Astrocyte (in vitro differentiated cells and primary cell): ENCODE measurements around the gene PRKCE. TPM values are rescaled to one million over a fixed set of nuclear protein-coding genes. Genes with fewer than 3 reads are reported as not detected.

Experiments
- DNase-seq: peaks from one replicate; pipeline ENCODE4 v3.0.0-alpha.2; 2010; ENCODE audit warnings: low read depth
- FAIRE-seq: peaks from 2 replicates; lab custom pipeline; 2011; peaks lifted over from hg19 to GRCh38; lab: Jason Lieb, UNC
- H2AFZ ChIP-seq: 2 replicates; pipeline ENCODE4 v1.6.0; 2012; ENCODE audit warnings: low read depth, low read length, inconsistent platforms
- H3K27ac ChIP-seq: 2 replicates; pipeline ENCODE4 v1.5.1; 2011; ENCODE audit warnings: low read depth, low read length, inconsistent platforms
- H3K27me3 ChIP-seq: 2 replicates; pipeline ENCODE4 v1.6.0; 2011; ENCODE audit warnings: low read length, inconsistent platforms; ENCODE audit not compliant: insufficient read depth
- H3K36me3 ChIP-seq: 2 replicates; pipeline ENCODE4 v1.5.1; 2011; ENCODE audit warnings: low read length, inconsistent platforms; ENCODE audit not compliant: insufficient read depth
- H3K4me1 ChIP-seq: 2 replicates; pipeline ENCODE4 v1.5.1; 2011; ENCODE audit warnings: low read length, inconsistent platforms; ENCODE audit not compliant: insufficient read depth
- H3K4me2 ChIP-seq: 2 replicates; pipeline ENCODE4 v1.6.0; 2012; ENCODE audit warnings: low read length, inconsistent platforms
- H3K4me3 ChIP-seq: 2 replicates; pipeline ENCODE4 v1.5.1; 2011; ENCODE audit warnings: low read depth, mild to moderate bottlenecking, low read length, inconsistent platforms; ENCODE audit not compliant: insufficient read depth
- H3K79me2 ChIP-seq: 2 replicates; pipeline ENCODE4 v1.6.0; 2012; ENCODE audit warnings: mild to moderate bottlenecking, low read length, inconsistent platforms; ENCODE audit not compliant: insufficient read depth
- H3K9ac ChIP-seq: 2 replicates; pipeline ENCODE4 v1.6.0; 2012; ENCODE audit warnings: mild to moderate bottlenecking, low read length, inconsistent platforms
- H3K9me3 ChIP-seq: 2 replicates; pipeline ENCODE4 v1.5.1; 2012; ENCODE audit warnings: low read depth, mild to moderate bottlenecking, low read length, inconsistent platforms; ENCODE audit not compliant: insufficient read depth
- H4K20me1 ChIP-seq: 2 replicates; pipeline ENCODE4 v1.6.0; 2012; ENCODE audit warnings: low read length, inconsistent platforms; ENCODE audit not compliant: insufficient read depth
- H3K27ac Mint-ChIP-seq: one replicate; pipeline ENCODE4 v1.8.0; 2021; ENCODE audit warnings: mild to moderate bottlenecking, mixed read lengths; ENCODE audit not compliant: unreplicated experiment
- H3K27me3 Mint-ChIP-seq: one replicate; pipeline ENCODE4 v1.8.0; 2021; ENCODE audit warnings: low read depth, mixed read lengths; ENCODE audit not compliant: unreplicated experiment
- H3K36me3 Mint-ChIP-seq: one replicate; pipeline ENCODE4 v1.8.0; 2021; ENCODE audit warnings: low read depth, mixed read lengths; ENCODE audit not compliant: unreplicated experiment
- H3K4me1 Mint-ChIP-seq: one replicate; pipeline ENCODE4 v1.8.0; 2021; ENCODE audit warnings: low read depth, mixed read lengths; ENCODE audit not compliant: unreplicated experiment
- H3K4me3 Mint-ChIP-seq: one replicate; pipeline ENCODE4 v1.8.0; 2021; ENCODE audit warnings: mild to moderate bottlenecking, moderate library complexity, mixed read lengths; ENCODE audit not compliant: unreplicated experiment
- H3K9me3 Mint-ChIP-seq: one replicate; pipeline ENCODE4 v1.8.0; 2021; ENCODE audit warnings: mild to moderate bottlenecking, mixed read lengths; ENCODE audit not compliant: unreplicated experiment
- EZH2 ChIP-seq: IDR thresholded peaks from 2 replicates; pipeline ENCODE4 v1.6.1; 2012; ENCODE audit warnings: mild to moderate bottlenecking, low read length, inconsistent platforms; ENCODE audit not compliant: insufficient read depth
- total RNA-seq: library from RNA; stranded (reverse); gene quantifications from 2 replicates; pipeline ENCODE4 v1.2.1, GENCODE V29; 2021
- TF ChIP-seq, protein P1 (sequence below): IDR thresholded peaks from 2 replicates; pipeline ENCODE4 v1.5.1; 2011; ENCODE audit warnings: low read depth, mild to moderate bottlenecking, inconsistent platforms, low read length, moderate library complexity; ENCODE audit not compliant: insufficient read depth

The PRKCE gene
- total RNA-seq, 1 donor from 2014 or later: 12.8 TPM

DNA sequence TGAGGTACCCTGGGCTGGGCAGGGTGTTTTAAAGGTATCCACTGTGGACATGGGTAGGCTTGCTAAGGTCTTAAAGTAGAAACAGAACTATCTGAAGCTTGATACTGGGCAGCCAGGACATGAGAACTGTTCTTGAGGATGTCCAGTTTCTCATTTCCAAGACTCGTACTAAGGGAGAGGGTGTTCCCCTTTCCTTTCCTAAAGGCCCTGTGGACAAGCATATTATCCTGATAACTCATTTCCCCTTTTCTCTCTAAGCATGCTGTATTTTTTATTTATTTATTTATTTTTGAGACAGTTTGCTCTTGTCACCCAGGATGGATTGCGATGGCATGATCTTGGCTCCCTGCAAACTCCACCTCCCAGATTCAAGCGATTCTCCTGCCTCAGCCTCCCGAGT, 273.6 kb downstream of the PRKCE start:
- Histone ChIP-seq H3K79me2 (no peaks in the 10 kb centered on the region), H3K36me3 (no peaks in the 10 kb centered on the region), H3K27ac (no peak overlapping the region), H3K4me1 (peaks cover 2% of the 10 kb centered on the region), H3K4me3 (no peak overlapping the region), H4K20me1 (peaks cover 10% of the 10 kb centered on the region), H2AFZ (no peak overlapping the region), H3K4me2 (no peak overlapping the region), H3K9ac (no peak overlapping the region), H3K27me3 (no peaks in the 10 kb centered on the region), H3K9me3 (no peaks in the 10 kb centered on the region)
- TF ChIP-seq, protein P1, sequence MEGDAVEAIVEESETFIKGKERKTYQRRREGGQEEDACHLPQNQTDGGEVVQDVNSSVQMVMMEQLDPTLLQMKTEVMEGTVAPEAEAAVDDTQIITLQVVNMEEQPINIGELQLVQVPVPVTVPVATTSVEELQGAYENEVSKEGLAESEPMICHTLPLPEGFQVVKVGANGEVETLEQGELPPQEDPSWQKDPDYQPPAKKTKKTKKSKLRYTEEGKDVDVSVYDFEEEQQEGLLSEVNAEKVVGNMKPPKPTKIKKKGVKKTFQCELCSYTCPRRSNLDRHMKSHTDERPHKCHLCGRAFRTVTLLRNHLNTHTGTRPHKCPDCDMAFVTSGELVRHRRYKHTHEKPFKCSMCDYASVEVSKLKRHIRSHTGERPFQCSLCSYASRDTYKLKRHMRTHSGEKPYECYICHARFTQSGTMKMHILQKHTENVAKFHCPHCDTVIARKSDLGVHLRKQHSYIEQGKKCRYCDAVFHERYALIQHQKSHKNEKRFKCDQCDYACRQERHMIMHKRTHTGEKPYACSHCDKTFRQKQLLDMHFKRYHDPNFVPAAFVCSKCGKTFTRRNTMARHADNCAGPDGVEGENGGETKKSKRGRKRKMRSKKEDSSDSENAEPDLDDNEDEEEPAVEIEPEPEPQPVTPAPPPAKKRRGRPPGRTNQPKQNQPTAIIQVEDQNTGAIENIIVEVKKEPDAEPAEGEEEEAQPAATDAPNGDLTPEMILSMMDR: no peak
- TF ChIP-seq EZH2: no peak
- Mint-ChIP-seq H3K27me3 (peaks cover 6% of the 10 kb centered on the region), H3K27ac (no peak overlapping the region), H3K36me3 (peaks cover 5% of the 10 kb centered on the region), H3K4me3 (no peak overlapping the region), H3K9me3 (no peaks in the 10 kb centered on the region), H3K4me1 (peaks cover 12% of the 10 kb centered on the region)
- FAIRE-seq (no peak), DNase-seq (no peak)

DNA sequence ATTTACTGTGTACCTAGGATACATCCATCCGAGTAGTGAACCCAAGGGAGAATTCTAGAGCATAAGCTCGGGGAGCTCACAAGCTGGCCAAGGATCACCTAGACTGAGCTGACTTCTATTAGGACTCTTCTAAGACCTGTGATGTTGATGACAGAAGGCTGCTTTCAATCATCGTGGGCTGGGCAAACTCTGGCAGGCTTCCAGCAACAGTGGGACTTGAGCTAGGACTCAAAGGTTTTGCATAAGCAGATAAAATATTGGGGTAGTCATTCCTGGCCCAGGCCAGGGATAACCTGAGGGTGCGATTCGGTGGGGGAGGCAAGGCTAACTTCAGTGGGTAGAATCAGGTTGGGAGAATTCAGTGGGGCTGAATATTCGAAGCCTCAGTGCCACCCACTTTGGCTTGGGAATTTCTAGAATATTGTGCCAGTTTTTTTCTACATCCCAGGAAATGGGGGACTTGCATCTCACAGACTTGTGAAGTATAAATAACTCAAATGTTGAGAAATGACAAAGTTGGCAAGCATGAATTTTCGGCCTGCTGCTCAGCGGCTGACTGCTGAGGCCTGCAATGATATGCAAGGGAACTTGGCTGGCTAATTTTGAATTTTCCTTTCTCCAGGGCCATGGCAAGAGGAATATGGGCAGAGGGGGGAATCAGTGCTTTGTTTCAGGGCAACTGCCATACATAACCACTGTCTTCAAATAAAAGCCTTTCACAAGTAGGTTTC, 274.3 kb downstream of the PRKCE start:
- Histone ChIP-seq H3K27me3 (no peaks in the 10 kb centered on the region), H3K4me1 (peaks cover 10% of the 10 kb centered on the region), H3K9ac (no peak overlapping the region), H3K4me3 (no peak overlapping the region), H4K20me1 (peaks cover 14% of the 10 kb centered on the region), H3K79me2 (no peaks in the 10 kb centered on the region), H3K27ac (no peak overlapping the region), H3K36me3 (no peaks in the 10 kb centered on the region), H3K9me3 (no peaks in the 10 kb centered on the region), H2AFZ (no peak overlapping the region), H3K4me2 (no peak overlapping the region)
- H3K4me3 Mint-ChIP-seq: no peak overlapping the region
- H3K27ac Mint-ChIP-seq: no peak overlapping the region
- DNase-seq (no peak), FAIRE-seq (no peak)
- H3K4me1 Mint-ChIP-seq: peaks cover 13% of the 10 kb centered on the region
- no peaks in the 10 kb centered on the region for H3K9me3 Mint-ChIP-seq
- peaks cover 6% of the 10 kb centered on the region for H3K27me3 Mint-ChIP-seq
- H3K36me3 Mint-ChIP-seq: peaks cover 5% of the 10 kb centered on the region
- TF ChIP-seq, protein P1: no peak
- TF ChIP-seq EZH2: no peak

DNA sequence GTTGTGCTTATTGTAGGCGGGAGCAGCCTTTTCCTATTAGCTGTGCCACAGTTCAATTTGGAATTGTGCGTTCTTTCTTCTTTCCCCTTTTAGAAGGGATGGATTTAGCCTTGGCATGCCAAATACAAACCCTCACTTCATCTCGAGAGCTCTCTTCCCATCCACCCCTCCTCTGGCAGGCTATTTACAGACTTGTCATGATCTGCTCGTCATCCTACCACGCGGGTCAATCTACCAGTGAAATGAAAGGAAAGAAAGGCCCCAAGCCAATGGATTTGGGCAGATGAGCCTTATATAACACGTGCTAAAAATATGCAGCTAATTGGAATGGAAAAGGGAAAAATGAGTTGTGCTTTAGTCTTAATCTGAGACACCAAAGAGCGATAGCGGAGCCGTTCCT, 277.5 kb downstream of the PRKCE start:
- peaks cover 8% of the 10 kb centered on the region for H3K4me1 Mint-ChIP-seq
- peaks cover 5% of the 10 kb centered on the region for H3K36me3 Mint-ChIP-seq
- Histone ChIP-seq H3K27ac (no peak overlapping the region), H3K79me2 (no peaks in the 10 kb centered on the region), H3K9ac (no peak overlapping the region), H4K20me1 (peaks cover 8% of the 10 kb centered on the region), H3K4me2 (no peak overlapping the region), H3K4me1 (peaks cover 11% of the 10 kb centered on the region), H3K36me3 (no peaks in the 10 kb centered on the region), H2AFZ (no peak overlapping the region), H3K4me3 (no peak overlapping the region), H3K27me3 (no peaks in the 10 kb centered on the region), H3K9me3 (no peaks in the 10 kb centered on the region)
- no peaks in the 10 kb centered on the region for H3K9me3 Mint-ChIP-seq
- H3K27me3 Mint-ChIP-seq: peaks cover 6% of the 10 kb centered on the region
- no peak for FAIRE-seq
- no peak overlapping the region for H3K4me3 Mint-ChIP-seq
- DNase-seq: no peak
- H3K27ac Mint-ChIP-seq: no peak overlapping the region
- TF ChIP-seq EZH2: no peak
- TF ChIP-seq, protein P1: no peak
